ENCODE measurements around the gene STK32B.
A peak's percentile ranks its signal among the peaks of the same experiment; 100 is the strongest.

STK32B gene

DNA sequence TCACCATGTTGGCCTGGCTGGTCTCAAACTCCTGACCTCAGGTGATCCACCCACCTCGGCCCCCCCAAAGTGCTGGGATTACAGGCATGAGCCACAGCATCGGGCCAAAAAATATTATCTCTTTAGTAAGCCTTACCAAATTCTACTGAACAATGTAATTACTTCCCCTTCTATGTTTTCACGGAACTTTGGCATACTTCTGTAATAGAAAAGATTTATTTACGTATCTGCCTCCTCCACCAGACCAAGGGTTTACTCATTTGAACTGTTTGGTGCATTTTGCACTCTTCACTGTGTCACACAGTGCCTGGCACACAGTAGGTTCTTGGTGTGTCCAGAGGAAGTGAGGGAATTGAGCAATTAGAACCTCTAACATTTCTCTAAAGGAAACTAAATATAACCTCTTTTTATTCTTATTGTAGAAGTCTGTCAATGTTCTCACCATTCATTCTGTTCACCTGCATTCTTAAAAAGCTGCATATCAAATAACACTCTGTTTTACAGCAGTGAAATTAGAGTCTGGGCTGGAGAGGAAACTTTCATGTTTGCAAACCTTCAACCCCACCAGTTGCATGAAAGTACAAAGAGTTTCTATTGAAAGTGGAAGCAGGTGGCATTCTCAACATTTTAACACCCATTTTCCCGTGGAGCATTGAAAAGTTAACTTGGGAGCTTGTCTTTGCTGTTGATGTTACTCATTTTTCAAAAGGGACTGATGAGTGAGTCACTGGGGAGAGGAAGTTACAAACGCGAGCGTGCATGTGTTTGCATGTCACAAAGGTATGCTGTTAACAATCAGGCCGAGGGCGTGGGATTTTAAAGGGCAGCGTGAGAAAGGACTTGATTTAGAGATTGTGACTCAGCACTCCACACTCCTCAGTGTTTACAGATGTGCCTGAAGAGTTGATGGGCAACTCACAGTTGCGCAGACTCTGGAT lies 314.1 kb downstream of the STK32B start:
- DNase-seq (ENCODE audit: low spot score), result no peak

DNA sequence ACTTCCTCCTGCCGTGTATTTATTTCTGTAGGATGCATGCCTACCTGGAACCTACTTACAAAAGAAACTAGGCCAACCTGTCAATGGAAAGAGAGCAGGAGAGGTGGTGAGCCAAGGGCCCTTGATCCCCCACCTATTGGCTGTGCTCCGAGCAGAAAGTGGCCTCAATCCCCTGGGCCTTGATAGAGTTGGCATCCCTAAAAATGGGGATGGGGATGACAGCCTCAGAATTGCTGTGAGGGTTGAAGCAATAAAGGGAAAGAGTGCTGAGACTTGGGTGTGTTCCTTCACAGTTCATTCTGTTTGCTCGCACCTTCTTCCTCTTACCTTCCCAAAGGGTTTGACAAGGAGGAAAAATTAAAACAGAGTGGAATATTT lies 314.7 kb downstream of the STK32B start:
- DNase-seq (ENCODE audit: low spot score), result no peak

DNA sequence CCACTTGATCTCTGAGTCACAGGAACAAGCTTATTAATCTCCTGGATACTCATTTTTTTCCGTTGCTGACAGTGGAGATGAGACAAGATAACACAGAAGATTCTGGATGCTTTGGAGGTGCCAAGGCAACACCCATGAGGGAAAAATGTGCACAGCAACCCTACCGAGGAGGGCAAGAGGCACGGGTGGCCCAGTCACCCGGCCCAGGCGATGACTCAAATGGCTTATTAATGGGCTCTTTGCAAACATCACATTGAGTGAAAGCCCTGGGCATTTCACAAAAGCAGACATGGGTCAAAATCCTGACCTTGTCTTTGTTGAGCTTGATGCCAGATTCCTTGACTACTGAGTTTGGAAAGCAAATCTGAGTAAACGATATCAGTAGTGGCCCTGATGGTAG lies 315.1 kb downstream of the STK32B start:
- DNase-seq (ENCODE audit: low spot score), result no peak

DNA sequence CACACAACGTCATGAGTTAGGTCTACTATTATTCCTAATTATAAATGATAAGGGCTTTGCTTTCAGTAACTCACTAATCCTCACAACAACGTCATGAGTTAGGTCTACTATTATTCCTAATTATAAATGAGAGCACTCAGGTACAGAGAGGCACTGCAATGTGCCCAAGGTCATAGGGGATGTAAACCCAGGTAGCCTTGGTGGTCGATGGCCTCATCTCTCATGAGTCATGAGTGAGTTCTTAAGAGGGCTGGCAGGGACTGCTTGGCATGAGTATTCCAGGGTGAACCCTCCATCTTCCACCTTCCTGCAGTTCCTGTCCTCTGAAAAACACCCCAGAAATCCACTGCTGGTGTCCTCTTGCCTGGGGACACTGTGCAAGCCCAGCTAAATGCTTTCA lies 317.1 kb downstream of the STK32B start:
- no peak for DNase-seq (ENCODE audit: low spot score)

DNA sequence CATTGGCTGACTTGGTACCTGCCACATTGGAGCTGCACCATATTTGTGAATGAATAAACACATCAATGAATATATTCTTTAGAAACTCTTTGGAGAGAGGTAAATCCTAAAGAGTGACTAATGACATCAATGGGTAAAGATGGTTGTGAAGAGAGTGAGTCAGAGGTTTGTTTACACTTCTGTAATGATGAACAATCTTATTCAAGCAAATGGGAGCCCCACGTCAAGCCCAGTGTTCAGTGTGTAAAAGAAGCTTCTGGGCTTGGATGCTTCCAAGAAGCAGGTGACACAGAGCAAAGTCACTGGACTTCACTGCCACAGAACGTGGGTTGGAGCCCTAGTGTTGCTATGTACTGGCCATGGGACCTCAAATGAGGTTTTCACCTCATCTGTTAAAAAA lies 319.0 kb downstream of the STK32B start:
- no peak for DNase-seq (ENCODE audit: low spot score)

DNA sequence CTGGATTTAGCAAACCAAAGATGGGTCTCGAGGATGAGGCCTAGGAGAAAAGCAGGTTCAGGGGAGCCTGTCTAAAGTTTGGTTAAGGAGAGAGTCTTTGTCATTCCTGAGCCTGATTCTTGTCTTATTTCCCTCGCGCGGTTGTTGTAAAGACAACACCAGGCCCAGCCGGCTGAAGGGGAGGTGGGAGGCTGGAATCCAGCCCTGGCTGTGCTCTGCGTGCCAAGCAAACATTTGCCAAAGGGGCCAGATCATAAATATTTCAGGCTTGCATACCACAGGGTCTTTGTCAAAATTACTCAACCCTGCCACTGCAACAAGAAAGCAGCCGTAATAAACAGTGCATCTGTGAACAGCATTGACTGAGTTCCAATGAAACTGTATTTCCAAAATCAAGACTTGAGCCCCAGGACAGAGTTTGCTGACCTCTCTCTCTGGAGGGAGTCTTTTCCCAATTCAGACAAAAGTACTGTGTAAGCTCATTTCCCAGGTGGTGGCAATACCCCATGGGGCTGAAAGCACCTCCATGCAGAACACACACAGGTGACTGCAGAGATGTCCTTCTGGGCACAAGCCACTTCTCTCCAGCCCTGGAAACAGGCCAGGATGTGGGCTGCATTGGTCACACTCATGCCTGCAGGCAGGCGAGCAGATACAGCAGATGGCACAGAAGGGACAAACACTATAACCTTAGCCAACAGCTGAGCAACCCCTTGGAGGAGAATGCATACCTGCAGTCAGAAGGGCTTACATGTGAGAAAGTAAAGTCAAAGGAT lies 320.3 kb downstream of the STK32B start:
- peak; percentile 60 for DNase-seq (ENCODE audit: low spot score)

DNA sequence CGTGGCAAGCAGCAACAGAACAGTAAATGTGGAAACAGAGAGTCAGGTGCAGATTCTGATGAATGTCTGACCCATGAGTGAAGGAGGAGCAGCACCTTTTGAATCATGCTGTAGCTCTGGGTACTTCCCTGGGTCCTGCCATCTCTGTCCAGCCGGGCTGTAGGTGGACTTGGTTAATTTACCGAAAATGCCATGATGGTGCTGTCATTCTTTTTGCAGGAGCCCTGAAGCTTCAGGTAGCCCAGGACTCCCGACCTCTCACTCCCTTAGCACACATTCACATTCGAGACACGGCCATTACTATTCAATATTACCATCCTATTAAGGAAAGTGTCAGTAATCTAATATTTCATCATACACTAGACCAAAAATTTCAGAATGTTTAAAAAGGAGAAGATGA lies 320.9 kb downstream of the STK32B start:
- no peak for DNase-seq (ENCODE audit: low spot score)

DNA sequence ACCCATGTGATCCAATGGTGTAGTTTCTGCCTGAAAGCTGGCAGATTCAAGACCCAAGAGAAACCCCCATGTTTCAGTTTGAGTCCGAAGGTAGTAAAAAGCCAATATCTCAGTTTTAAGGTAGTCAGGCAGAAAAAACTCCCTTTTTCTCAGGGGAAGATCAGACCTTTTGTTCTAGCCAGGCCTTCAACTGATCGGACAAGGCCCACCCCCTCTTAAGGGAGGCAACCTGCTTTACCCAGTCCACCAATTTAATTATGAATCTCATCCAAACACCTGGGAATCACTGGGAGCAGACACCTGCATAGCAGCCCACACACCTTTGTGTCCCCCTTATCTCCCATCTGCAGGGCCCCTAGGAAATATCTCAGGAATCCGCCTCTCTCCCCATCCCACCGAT lies 322.0 kb downstream of the STK32B start:
- DNase-seq (ENCODE audit: low spot score), result no peak

DNA sequence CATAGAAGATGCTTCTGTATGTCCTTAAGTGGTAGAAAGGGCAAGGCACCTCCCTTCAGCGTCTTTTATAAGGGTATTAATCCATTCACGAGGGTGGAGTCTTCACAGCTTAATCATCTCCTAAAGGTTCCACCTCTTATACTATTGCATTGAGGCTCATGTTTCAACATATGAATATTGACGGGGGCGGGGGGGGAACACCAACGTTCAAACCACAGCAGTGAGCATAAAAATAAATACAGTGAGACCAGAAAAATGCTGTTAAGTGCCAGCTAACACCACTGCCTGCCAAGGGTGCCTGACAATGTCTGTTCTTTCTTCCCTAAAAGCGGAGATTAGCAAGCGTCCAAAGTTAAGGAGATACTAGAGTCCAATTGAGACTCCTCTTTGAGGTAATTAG lies 323.3 kb downstream of the STK32B start:
- DNase-seq (ENCODE audit: low spot score), result no peak

DNA sequence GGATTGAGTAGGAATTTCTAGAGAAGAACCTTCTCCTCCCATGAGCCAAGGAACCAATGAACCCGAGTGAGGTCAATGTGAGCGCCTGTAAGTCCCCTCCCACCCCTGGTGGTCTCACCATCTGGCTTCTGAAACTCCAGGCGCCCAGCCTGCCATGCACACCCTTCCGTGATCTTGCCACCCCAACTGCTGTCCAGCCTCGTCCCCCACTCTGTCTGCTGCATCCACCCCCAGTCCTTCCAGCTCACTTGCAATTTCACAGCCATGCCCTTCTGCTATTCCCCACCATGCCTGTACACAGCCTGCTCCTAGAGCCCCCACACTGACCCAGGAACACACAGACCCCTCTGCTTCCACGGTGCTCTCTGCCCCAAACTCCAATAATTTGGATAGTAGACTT lies 323.7 kb downstream of the STK32B start:
- no peak for DNase-seq (ENCODE audit: low spot score)

DNA sequence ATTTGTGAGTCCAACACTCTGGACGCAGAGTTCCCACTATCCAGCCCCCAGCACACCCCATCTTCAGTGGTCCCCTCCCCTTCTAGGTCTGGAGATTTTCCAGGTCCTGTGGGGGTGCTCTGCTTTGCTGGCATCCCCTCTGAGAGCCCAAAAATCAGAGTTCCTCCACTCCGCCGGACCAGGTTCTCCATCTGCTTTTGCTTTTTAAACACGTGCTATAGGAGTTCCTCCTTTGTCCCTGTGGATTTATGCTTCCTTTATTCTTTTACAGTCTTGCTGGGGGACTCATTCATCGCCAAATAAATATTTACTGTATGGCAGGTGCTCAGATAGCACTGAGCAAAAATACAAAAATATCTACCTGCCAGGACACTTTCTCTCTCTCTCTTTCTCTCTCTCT lies 324.7 kb downstream of the STK32B start:
- DNase-seq (ENCODE audit: low spot score), result no peak

DNA sequence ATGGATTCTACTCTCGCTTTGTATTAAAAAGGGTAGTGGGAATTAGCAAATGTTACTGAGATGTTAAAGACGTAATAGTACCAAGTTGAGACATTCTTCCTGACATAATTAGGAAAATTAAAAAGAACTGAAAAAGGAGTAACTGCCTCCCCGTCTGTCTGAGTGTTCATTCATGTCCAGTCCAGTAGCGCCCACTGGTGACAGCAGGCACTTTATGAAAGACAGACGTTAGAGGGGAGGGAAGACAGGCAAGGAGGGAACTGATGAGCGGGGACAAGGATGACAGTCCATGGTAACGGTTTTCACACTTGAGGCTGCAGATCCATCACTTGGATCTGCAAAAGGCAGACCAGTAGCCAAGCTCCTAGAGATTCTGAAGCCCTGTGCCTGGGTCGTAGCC lies 326.7 kb downstream of the STK32B start:
- no peak for DNase-seq (ENCODE audit: low spot score)

DNA sequence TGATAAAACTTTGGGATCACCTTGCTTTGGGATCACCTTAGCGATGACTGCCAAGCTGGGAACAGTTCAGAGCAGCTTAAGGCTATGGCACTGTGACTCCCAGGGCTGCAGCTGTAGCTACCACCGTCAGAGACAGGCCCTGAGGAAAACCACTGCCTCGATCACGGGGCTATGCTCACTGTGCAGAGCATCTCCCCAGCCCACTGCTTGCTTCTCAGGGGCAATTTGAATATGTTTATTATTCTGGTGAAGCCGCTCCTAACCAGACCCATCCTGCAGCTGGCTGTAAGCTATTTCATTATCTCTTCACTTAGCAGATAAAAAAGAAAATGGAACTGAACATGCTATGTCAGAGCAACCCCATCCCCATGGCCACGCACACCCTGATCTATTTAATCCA lies 328.6 kb downstream of the STK32B start:
- DNase-seq (ENCODE audit: low spot score), result no peak

DNA sequence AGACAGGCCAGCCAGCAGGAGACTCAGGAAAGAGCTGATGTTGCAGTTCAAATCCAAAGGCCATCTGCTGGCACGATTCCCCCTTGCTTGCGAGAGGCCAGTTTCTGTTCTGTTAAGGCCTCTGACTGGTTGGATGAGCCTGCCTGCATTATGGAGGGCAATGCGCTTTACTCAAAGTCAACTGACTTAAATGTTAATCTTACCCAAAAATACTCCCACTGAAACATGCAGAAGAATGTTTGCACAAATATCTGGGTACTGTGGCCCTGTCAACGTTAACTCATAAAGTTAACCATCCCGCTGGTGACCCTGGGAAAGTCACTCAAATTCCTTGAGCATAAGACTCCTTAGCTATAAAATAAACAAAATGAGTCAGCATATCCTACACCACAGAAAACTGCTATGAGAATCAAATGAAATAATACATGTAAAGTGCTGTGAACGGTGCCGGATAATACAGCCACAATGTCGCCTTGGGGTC lies 330.7 kb downstream of the STK32B start:
- no peak for DNase-seq (ENCODE audit: low spot score)

DNA sequence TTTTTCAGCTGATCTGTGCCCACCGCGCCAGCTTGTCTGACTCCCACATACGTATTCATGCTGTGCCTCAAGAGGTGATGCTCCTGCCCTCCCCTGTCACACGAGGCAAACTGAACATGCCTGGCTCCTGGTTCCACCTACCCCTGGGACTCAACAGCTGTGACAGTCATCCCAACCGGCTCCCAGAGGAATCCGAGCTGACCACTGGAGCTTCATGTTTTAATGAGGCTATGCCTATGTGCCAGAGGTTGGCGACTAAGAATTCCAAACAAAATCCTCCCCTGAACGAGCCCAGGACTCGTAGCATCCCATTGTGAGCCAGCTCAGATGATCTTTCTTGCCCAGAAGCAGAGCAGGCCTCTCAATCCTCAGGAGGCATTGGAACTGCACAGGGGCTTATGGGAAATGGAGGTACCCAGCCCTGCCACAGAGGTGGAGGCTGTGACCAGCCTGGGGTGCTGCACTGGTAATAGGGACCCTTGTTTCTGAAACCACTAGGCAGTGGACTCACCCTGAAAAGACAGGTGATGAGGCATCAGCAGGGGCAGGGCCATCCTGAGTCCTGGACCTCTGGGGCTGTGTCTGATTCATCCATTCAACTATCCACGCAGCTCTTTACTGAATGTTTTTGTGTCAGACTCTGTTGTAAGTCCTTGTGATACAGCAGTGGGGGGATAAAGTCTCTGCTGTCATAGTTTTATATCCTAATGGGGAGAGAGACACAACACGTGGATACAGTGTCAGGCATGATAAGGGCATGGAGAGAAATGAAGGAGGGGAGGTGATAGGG lies 332.1 kb downstream of the STK32B start:
- no peak for DNase-seq (ENCODE audit: low spot score)

DNA sequence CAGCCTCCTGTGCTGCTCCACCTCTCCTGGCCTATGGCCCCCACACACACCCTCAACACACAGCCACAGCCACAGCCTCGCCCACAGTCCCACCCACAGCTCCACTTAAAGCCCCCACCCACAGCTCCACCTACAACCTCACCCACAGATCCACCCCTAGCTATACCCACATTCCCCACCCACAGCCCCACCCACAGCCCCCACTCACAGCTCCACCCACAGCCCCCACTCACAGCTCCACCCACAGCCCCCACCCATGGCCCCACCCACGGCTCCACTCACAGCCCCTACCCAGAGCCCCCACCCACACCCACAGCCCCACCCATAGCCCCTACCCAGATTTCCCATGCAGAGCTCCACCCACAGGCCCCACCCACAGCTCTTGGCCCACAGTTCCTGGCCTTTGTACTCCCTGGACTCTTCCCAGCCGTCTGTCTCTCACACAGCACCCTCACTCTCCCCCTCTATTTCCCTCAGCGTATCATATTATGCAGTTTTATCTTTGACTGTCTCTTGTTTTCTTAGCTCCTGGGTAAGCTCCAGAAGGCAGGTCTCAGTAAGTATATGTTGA lies 334.5 kb downstream of the STK32B start:
- no peak for DNase-seq (ENCODE audit: low spot score)

DNA sequence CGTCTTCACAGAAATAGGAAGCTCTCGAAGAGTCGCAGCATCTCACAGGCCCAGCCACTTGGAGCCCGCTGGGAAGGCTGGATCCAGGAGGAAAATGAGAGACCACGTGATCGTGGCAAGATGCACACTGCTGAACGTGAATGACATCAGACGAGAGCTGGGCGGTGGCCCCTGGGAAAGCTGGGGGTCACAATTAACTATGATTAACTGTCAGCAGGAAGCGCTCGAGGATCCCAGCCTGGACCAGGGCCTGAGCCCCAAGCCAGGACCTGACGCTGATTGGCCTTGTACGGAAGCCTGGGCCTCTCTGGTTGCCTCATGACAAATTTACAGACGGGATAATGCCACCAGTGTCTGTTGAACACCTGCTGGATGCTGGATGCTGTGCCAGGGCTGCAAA lies 335.6 kb downstream of the STK32B start:
- DNase-seq (ENCODE audit: low spot score), result no peak

DNA sequence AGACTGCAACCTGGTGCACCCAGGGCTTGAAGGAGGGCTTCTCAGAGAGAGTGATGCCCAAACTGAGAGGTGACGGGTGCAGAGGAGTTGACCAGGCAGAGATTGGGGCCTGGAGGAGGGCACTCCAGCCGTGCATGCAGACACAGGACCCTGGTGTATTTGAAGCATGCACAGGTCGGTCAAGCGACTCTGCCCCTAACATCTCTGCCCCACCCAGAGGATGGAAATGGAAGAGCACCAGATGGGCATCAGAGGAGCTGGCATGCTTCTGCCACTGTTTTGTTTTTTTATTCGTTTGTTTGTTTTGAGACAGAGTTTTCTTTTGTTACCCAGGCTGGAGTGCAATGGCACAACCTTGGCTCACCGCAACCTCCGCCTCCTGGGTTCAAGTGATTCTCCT lies 336.2 kb downstream of the STK32B start:
- DNase-seq (ENCODE audit: low spot score), result no peak

DNA sequence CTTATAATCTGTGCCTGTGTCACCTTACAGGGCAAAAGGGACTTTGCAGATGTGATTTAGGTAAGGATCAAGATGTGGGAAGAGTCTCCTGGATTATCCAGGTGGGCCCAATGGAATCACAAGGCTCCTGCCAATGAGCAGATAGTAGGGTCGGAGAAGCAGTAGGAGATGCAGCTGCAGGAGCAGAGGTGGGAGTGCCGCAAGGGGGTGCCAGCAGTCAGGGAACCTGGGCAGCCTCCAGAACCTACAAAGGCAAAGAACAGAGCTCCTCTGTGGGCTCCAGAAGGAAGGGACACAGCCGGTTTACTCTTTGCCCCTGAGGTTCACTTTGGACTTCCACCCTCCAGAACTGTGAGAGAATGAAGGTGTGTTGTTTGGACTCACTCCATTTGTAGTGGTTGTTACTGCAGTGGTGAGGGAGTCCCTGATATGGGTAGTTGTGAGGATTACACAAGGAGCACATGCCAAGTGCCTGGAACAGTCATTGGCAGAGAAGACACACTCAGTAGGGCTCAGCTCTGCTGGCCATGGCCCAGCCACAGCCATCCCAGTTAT lies 338.6 kb downstream of the STK32B start:
- no peak for DNase-seq (ENCODE audit: low spot score)

DNA sequence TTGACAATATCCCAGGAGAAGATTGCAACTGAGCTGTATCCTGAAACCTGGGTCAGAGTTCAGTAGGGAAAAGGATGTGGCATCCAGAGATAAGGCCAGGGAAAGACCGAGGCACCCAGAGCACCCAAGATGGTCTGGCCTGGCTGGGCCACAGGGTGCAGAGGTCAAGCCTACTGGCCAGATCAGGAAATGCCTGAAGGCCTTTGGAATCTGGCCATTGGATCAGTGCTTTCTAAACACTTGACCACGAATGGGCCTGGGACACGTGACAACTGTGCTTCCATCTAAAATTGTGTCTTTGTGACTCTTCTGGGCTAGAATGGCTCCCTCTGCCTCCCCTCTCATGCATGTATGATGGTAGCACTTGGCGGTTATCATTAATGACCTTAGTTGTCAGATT lies 340.2 kb downstream of the STK32B start:
- DNase-seq (ENCODE audit: low spot score), result no peak

DNA sequence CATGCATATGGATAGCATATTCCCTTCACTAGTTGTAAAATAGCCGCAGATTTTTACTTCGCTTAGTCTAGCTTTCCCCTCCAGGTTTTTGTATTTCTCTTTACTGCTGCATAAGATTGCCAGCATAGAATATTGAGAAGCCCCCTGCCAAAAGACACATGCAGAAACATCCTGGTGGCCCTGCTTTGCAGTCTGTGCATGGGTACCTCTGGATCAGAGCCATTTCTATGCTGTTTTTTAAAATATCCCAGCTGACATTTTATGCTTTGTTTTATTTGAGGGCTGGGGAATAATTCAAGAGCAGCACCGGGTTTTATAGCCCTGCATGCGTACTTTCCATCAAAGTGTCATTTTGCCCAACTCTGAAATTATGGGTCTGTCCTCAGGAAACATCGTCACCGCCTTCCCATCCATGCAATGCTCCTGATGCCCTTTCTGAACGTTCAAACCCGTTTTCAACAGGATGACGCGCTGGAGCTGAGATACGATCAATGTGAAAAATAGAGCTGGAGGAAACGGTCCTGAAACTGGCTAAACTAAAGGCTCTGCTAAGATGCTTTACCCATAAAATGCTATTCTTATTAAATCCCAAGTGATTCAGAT lies 342.7 kb downstream of the STK32B start:
- DNase-seq (ENCODE audit: low spot score), result no peak

Data from cerebellar cortex (tissue), 1 donor.